PC-3 (cell line): ENCODE measurements around the gene REG4.

Experiments
- EZH2 ChIP-seq: fragments of 300-600 bp; sonication (generic); IDR thresholded peaks from one replicate; pipeline ENCODE4 v1.6.1; 2017; ENCODE audit warnings: antibody characterized with exemption, mild to moderate bottlenecking, low read length; ENCODE audit not compliant: unreplicated experiment
- TF ChIP-seq, protein P1 (sequence below): fragments of 300-600 bp; sonication (generic); conservative IDR thresholded peaks from 2 replicates; pipeline ENCODE4 v1.5.1; 2017; ENCODE audit warnings: antibody characterized with exemption, low read depth, mild to moderate bottlenecking, low read length

DNA sequence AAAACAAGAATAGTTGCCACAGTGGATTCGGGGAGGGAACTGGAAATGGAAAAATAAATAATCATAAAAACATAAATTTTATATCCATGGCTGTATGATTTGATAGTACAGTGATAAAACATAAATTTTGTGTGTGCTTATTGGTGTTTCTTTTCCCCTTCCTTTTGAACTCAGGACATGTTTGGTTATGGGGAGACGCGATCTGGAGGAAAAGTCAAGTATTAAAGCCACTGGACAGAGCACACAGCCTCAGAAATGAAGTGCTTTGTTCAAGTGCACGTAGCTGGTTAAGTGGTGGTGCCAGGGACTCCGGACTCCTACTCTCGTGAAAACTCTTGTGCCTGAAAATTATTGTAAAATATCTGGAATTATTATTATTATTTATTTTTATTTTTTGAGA, 32.9 kb downstream of the REG4 start:
- TF ChIP-seq, protein P1, sequence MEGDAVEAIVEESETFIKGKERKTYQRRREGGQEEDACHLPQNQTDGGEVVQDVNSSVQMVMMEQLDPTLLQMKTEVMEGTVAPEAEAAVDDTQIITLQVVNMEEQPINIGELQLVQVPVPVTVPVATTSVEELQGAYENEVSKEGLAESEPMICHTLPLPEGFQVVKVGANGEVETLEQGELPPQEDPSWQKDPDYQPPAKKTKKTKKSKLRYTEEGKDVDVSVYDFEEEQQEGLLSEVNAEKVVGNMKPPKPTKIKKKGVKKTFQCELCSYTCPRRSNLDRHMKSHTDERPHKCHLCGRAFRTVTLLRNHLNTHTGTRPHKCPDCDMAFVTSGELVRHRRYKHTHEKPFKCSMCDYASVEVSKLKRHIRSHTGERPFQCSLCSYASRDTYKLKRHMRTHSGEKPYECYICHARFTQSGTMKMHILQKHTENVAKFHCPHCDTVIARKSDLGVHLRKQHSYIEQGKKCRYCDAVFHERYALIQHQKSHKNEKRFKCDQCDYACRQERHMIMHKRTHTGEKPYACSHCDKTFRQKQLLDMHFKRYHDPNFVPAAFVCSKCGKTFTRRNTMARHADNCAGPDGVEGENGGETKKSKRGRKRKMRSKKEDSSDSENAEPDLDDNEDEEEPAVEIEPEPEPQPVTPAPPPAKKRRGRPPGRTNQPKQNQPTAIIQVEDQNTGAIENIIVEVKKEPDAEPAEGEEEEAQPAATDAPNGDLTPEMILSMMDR: no peak
- TF ChIP-seq EZH2: no peak
